Lower leg skin (tissue), 3 donors: ENCODE data around the gene NREP.

Experiments used
- CTCF ChIP-seq, 3 donors: fragments of 450-650 bp; IDR thresholded peaks; one replicate each; pipeline ENCODE4 v1.5.1; 2016; ENCODE audit warnings: antibody characterized with exemption in 3 of 3, mild to moderate bottlenecking in 3 of 3, moderate library complexity in 2 of 3
- POLR2A ChIP-seq, 2 donors: fragments of 450-650 bp; IDR thresholded peaks; one replicate each; pipeline ENCODE4 v1.6.1; 2016 to 2017; ENCODE audit warnings: antibody characterized with exemption in 2 of 2, mild to moderate bottlenecking in 1 of 2, moderate library complexity in 1 of 2

GRCh38 chr5:111764019-111764418 lies 7.0 kb upstream of the NREP start:
- TF ChIP-seq POLR2A (IDR thresholded peaks at IDR 0.05) (no peak), CTCF (IDR thresholded peaks at IDR 0.05) (no peak)
